ENCODE results near the gene PLXDC2. TPM values are rescaled to one million over a fixed set of nuclear protein-coding genes. Genes with fewer than 3 reads are reported as not detected.

PLXDC2 gene
- total and polyA plus RNA-seq, 2 experiments from 2014 or later = 13.5 to 19.4 TPM

DNA sequence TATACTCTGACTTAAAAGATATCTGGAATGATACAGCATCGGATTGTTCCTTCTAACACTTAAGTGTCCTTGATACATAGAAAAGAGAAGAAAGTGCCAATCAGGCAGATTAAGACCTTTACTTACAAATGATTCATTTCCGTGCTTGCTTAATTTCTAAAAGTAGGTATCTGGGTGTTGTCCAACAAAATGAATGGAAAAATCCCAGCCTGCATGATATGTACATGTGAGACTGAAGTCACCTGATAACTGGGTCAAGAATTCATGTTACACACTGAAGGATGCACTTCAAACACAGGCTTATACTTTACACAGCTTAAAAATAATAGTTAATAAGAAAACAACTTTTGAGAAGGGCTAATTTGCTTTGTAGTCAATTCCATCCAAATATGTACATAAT lies 25.2 kb upstream of the PLXDC2 start:
- H3K4me1 ChIP-seq (ENCODE audit: insufficient read depth) = peaks cover 6% of the 10 kb centered on the region
- no peaks in the 10 kb centered on the region for H3K36me3 ChIP-seq (ENCODE audit: insufficient read depth)
- Mint-ChIP-seq H3K27ac (no peak overlapping the region), H3K36me3 (ENCODE audit: low read depth) (no peaks in the 10 kb centered on the region), H3K4me1 (peaks cover 15% of the 10 kb centered on the region), H3K9me3 (no peaks in the 10 kb centered on the region), H3K4me3 (no peak overlapping the region), H3K27me3 (ENCODE audit: insufficient read depth, low read depth, poor library complexity) (no peaks in the 10 kb centered on the region)
- no peak overlapping the region for H3K4me3 ChIP-seq
- no peaks in the 10 kb centered on the region for H3K27me3 ChIP-seq (ENCODE audit: insufficient read depth)
- no peaks in the 10 kb centered on the region for H3K79me2 ChIP-seq (replicated peaks; ENCODE audit: insufficient read depth)
- H2AFZ ChIP-seq = no peak overlapping the region
- no peak for DNase-seq (ENCODE audit: low spot score)
- ATAC-seq = no peak
- no peaks in the 10 kb centered on the region for H3K9me2 ChIP-seq (ENCODE audit: insufficient read depth)
- H4K20me1 ChIP-seq (replicated peaks; ENCODE audit: insufficient read depth) = no peaks in the 10 kb centered on the region
- TF ChIP-seq CREB1 (CRISPR knock-in tag; IDR thresholded peaks at IDR 0.05; ENCODE audit: low read depth) (no peak), NANOG (IDR thresholded peaks at IDR 0.05; ENCODE audit: borderline replicate concordance) (no peak), EZH2 (IDR thresholded peaks at IDR 0.05; ENCODE audit: low read depth, unreplicated experiment) (no peak), EZH2phosphoT487 (IDR thresholded peaks at IDR 0.05; ENCODE audit: unreplicated experiment) (no peak), ZNF114 (CRISPR knock-in tag; IDR thresholded peaks at IDR 0.05) (no peak), STAT1 (IDR thresholded peaks at IDR 0.05; ENCODE audit: unreplicated experiment) (no peak), JUNB (IDR thresholded peaks at IDR 0.05; ENCODE audit: unreplicated experiment) (no peak), ZNF331 (CRISPR knock-in tag; IDR thresholded peaks at IDR 0.05; ENCODE audit: low read depth) (no peak)
- TF ChIP-seq, protein P1, sequence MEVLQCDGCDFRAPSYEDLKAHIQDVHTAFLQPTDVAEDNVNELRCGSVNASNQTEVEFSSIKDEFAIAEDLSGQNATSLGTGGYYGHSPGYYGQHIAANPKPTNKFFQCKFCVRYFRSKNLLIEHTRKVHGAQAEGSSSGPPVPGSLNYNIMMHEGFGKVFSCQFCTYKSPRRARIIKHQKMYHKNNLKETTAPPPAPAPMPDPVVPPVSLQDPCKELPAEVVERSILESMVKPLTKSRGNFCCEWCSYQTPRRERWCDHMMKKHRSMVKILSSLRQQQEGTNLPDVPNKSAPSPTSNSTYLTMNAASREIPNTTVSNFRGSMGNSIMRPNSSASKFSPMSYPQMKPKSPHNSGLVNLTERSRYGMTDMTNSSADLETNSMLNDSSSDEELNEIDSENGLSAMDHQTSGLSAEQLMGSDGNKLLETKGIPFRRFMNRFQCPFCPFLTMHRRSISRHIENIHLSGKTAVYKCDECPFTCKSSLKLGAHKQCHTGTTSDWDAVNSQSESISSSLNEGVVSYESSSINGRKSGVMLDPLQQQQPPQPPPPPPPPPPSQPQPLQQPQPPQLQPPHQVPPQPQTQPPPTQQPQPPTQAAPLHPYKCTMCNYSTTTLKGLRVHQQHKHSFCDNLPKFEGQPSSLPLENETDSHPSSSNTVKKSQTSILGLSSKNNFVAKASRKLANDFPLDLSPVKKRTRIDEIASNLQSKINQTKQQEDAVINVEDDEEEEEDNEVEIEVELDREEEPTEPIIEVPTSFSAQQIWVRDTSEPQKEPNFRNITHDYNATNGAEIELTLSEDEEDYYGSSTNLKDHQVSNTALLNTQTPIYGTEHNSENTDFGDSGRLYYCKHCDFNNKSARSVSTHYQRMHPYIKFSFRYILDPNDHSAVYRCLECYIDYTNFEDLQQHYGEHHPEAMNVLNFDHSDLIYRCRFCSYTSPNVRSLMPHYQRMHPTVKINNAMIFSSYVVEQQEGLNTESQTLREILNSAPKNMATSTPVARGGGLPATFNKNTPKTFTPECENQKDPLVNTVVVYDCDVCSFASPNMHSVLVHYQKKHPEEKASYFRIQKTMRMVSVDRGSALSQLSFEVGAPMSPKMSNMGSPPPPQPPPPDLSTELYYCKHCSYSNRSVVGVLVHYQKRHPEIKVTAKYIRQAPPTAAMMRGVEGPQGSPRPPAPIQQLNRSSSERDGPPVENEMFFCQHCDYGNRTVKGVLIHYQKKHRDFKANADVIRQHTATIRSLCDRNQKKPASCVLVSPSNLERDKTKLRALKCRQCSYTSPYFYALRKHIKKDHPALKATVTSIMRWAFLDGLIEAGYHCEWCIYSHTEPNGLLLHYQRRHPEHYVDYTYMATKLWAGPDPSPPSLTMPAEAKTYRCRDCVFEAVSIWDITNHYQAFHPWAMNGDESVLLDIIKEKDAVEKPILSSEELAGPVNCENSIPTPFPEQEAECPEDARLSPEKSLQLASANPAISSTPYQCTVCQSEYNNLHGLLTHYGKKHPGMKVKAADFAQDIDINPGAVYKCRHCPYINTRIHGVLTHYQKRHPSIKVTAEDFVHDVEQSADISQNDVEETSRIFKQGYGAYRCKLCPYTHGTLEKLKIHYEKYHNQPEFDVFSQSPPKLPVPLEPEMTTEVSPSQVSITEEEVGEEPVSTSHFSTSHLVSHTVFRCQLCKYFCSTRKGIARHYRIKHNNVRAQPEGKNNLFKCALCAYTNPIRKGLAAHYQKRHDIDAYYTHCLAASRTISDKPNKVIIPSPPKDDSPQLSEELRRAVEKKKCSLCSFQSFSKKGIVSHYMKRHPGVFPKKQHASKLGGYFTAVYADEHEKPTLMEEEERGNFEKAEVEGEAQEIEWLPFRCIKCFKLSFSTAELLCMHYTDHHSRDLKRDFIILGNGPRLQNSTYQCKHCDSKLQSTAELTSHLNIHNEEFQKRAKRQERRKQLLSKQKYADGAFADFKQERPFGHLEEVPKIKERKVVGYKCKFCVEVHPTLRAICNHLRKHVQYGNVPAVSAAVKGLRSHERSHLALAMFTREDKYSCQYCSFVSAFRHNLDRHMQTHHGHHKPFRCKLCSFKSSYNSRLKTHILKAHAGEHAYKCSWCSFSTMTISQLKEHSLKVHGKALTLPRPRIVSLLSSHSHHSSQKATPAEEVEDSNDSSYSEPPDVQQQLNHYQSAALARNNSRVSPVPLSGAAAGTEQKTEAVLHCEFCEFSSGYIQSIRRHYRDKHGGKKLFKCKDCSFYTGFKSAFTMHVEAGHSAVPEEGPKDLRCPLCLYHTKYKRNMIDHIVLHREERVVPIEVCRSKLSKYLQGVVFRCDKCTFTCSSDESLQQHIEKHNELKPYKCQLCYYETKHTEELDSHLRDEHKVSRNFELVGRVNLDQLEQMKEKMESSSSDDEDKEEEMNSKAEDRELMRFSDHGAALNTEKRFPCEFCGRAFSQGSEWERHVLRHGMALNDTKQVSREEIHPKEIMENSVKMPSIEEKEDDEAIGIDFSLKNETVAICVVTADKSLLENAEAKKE (CRISPR knock-in tag; IDR thresholded peaks at IDR 0.05) = no peak
- TF ChIP-seq, protein P2, sequence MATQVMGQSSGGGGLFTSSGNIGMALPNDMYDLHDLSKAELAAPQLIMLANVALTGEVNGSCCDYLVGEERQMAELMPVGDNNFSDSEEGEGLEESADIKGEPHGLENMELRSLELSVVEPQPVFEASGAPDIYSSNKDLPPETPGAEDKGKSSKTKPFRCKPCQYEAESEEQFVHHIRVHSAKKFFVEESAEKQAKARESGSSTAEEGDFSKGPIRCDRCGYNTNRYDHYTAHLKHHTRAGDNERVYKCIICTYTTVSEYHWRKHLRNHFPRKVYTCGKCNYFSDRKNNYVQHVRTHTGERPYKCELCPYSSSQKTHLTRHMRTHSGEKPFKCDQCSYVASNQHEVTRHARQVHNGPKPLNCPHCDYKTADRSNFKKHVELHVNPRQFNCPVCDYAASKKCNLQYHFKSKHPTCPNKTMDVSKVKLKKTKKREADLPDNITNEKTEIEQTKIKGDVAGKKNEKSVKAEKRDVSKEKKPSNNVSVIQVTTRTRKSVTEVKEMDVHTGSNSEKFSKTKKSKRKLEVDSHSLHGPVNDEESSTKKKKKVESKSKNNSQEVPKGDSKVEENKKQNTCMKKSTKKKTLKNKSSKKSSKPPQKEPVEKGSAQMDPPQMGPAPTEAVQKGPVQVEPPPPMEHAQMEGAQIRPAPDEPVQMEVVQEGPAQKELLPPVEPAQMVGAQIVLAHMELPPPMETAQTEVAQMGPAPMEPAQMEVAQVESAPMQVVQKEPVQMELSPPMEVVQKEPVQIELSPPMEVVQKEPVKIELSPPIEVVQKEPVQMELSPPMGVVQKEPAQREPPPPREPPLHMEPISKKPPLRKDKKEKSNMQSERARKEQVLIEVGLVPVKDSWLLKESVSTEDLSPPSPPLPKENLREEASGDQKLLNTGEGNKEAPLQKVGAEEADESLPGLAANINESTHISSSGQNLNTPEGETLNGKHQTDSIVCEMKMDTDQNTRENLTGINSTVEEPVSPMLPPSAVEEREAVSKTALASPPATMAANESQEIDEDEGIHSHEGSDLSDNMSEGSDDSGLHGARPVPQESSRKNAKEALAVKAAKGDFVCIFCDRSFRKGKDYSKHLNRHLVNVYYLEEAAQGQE (IDR thresholded peaks at IDR 0.05; ENCODE audit: unreplicated experiment) = no peak
- TF ChIP-seq, protein P3, sequence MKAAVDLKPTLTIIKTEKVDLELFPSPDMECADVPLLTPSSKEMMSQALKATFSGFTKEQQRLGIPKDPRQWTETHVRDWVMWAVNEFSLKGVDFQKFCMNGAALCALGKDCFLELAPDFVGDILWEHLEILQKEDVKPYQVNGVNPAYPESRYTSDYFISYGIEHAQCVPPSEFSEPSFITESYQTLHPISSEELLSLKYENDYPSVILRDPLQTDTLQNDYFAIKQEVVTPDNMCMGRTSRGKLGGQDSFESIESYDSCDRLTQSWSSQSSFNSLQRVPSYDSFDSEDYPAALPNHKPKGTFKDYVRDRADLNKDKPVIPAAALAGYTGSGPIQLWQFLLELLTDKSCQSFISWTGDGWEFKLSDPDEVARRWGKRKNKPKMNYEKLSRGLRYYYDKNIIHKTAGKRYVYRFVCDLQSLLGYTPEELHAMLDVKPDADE (IDR thresholded peaks at IDR 0.05) = no peak
- TF ChIP-seq, protein P4, sequence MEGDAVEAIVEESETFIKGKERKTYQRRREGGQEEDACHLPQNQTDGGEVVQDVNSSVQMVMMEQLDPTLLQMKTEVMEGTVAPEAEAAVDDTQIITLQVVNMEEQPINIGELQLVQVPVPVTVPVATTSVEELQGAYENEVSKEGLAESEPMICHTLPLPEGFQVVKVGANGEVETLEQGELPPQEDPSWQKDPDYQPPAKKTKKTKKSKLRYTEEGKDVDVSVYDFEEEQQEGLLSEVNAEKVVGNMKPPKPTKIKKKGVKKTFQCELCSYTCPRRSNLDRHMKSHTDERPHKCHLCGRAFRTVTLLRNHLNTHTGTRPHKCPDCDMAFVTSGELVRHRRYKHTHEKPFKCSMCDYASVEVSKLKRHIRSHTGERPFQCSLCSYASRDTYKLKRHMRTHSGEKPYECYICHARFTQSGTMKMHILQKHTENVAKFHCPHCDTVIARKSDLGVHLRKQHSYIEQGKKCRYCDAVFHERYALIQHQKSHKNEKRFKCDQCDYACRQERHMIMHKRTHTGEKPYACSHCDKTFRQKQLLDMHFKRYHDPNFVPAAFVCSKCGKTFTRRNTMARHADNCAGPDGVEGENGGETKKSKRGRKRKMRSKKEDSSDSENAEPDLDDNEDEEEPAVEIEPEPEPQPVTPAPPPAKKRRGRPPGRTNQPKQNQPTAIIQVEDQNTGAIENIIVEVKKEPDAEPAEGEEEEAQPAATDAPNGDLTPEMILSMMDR (conservative IDR thresholded peaks at IDR 0.05; ENCODE audit: low read depth in 2 of 2) = no peak
- H3K4me2 ChIP-seq = no peak overlapping the region
- no peak overlapping the region for H3K27ac ChIP-seq (ENCODE audit: low read depth)
- no peaks in the 10 kb centered on the region for H3F3A ChIP-seq (replicated peaks; ENCODE audit: low read depth)
